HG03460 (cell line): ENCODE measurements around the gene GALNT17.
"Not testable (repeated sequence)": the region's sequence is repeated elsewhere in the genome, so short reads cannot be mapped to it uniquely, and the experiment has no call there.

Experiments used
- ATAC-seq: cut with Tn5 transposase; IDR thresholded peaks from one replicate; pipeline ENCODE4 v1.9.1; 2021; ENCODE audit not compliant: unreplicated experiment

Gene GALNT17

GRCh38 chr7:71157757-71158156, 25.8 kb downstream of the GALNT17 start:
- ATAC-seq = no peak

- ATAC-seq = no peak
These were observed 33.8 kb downstream of the GALNT17 start for GRCh38 chr7:71165708-71166107.

- no peak for ATAC-seq
These were observed 39.5 kb downstream of the GALNT17 start for GRCh38 chr7:71171476-71171875.

- ATAC-seq = no peak
These were observed 42.0 kb downstream of the GALNT17 start for GRCh38 chr7:71173955-71174354.

GRCh38 chr7:71182438-71182935, 50.5 kb downstream of the GALNT17 start:
- ATAC-seq = no peak

- ATAC-seq = no peak
These were observed 52.2 kb downstream of the GALNT17 start for GRCh38 chr7:71184136-71184535.

- ATAC-seq = no peak
These were observed 52.7 kb downstream of the GALNT17 start for GRCh38 chr7:71184609-71185008.

- ATAC-seq = no peak
These were observed 54.7 kb downstream of the GALNT17 start for GRCh38 chr7:71186535-71187057.

GRCh38 chr7:71191771-71192170, 59.8 kb downstream of the GALNT17 start:
- ATAC-seq = no peak

GRCh38 chr7:71193099-71193810, 61.3 kb downstream of the GALNT17 start:
- ATAC-seq = no peak

GRCh38 chr7:71198391-71198790, 66.4 kb downstream of the GALNT17 start:
- no peak for ATAC-seq

- ATAC-seq = no peak
These were observed 66.9 kb downstream of the GALNT17 start for GRCh38 chr7:71198887-71199286.

GRCh38 chr7:71206184-71206583, 74.2 kb downstream of the GALNT17 start:
- no peak for ATAC-seq

GRCh38 chr7:71208881-71209280, 76.9 kb downstream of the GALNT17 start:
- ATAC-seq = no peak

GRCh38 chr7:71209484-71209883, 77.5 kb downstream of the GALNT17 start:
- ATAC-seq = not testable (repeated sequence)

- no peak for ATAC-seq
These were observed 78.3 kb downstream of the GALNT17 start for GRCh38 chr7:71210220-71210619.

GRCh38 chr7:71212433-71212832, 80.5 kb downstream of the GALNT17 start:
- not testable (repeated sequence) for ATAC-seq

GRCh38 chr7:71216211-71216610, 84.3 kb downstream of the GALNT17 start:
- no peak for ATAC-seq

GRCh38 chr7:71220210-71220695, 88.3 kb downstream of the GALNT17 start:
- ATAC-seq = no peak

GRCh38 chr7:71221049-71221448, 89.1 kb downstream of the GALNT17 start:
- no peak for ATAC-seq

- no peak for ATAC-seq
These were observed 89.6 kb downstream of the GALNT17 start for GRCh38 chr7:71221549-71221948.

GRCh38 chr7:71227126-71227525, 95.2 kb downstream of the GALNT17 start:
- no peak for ATAC-seq

- ATAC-seq = no peak
These were observed 97.2 kb downstream of the GALNT17 start for GRCh38 chr7:71229148-71229547.
